ENCODE measurements around the gene SAMHD1. TPM values are rescaled to one million over a fixed set of nuclear protein-coding genes. Genes with fewer than 3 reads are reported as not detected.
"Not testable (repeated sequence)": the region's sequence is repeated elsewhere in the genome, so short reads cannot be mapped to it uniquely, and the experiment has no call there.

SAMHD1 gene
- polyA plus RNA-seq, 1 donor from 2014 or later = 22.2 TPM

- H3K4me3 ChIP-seq (ENCODE audit: low read length) = no peak overlapping the region
- no peaks in the 10 kb centered on the region for H3F3A ChIP-seq (ENCODE audit: insufficient read depth, low read length, poor library complexity, severe bottlenecking)
- H3K36me3 ChIP-seq (ENCODE audit: insufficient read depth, low read length) = no peaks in the 10 kb centered on the region
- H3K4me2 ChIP-seq (ENCODE audit: low read length) = no peak overlapping the region
- H4K20me1 ChIP-seq (ENCODE audit: insufficient read depth) = no peaks in the 10 kb centered on the region
- no peak overlapping the region for H3K9ac ChIP-seq (ENCODE audit: low read length)
- no peak overlapping the region for H3K27ac ChIP-seq (ENCODE audit: low read length)
- no peaks in the 10 kb centered on the region for H3K9me2 ChIP-seq (ENCODE audit: insufficient read depth, low read length)
- no peaks in the 10 kb centered on the region for H3K27me3 ChIP-seq (ENCODE audit: insufficient read depth, low read depth, low read length)
- TF ChIP-seq SMC3 (conservative IDR thresholded peaks at IDR 0.05; ENCODE audit: poor library complexity) (no peak), REST (IDR thresholded peaks at IDR 0.05; ENCODE audit: borderline replicate concordance) (no peak), MXI1 (conservative IDR thresholded peaks at IDR 0.05; ENCODE audit: poor library complexity, severe bottlenecking) (no peak), EZH2 (IDR thresholded peaks at IDR 0.05; ENCODE audit: borderline replicate concordance, insufficient read depth, low read length, poor library complexity, severe bottlenecking) (no peak), EP300 (conservative IDR thresholded peaks at IDR 0.05; ENCODE audit: poor library complexity, severe bottlenecking) (no peak), RAD21 (conservative IDR thresholded peaks at IDR 0.05) (no peak), CTCF (IDR thresholded peaks at IDR 0.05; ENCODE audit: poor library complexity, severe bottlenecking) (no peak), POLR2AphosphoS5 (IDR thresholded peaks at IDR 0.05) (no peak)
- no peaks in the 10 kb centered on the region for H3K79me2 ChIP-seq (replicated peaks; ENCODE audit: insufficient read depth, low read length)
- no peaks in the 10 kb centered on the region for H3K9me3 ChIP-seq (ENCODE audit: low read length)
- no peak overlapping the region for H2AFZ ChIP-seq (ENCODE audit: low read depth, low read length)
These were observed 14.1 kb downstream of the SAMHD1 start for GRCh38 chr20:36937402-36937770.

GRCh38 chr20:36936761-36937401 lies 14.6 kb downstream of the SAMHD1 start:
- not testable (repeated sequence) for H3K27me3 ChIP-seq (ENCODE audit: insufficient read depth, low read depth, low read length); H3K27ac ChIP-seq (ENCODE audit: low read length); H3K4me3 ChIP-seq (ENCODE audit: low read length); H3K36me3 ChIP-seq (ENCODE audit: insufficient read depth, low read length); H3K9me3 ChIP-seq (ENCODE audit: low read length); H3F3A ChIP-seq (ENCODE audit: insufficient read depth, low read length, poor library complexity, severe bottlenecking); H4K20me1 ChIP-seq (ENCODE audit: insufficient read depth); H3K4me2 ChIP-seq (ENCODE audit: low read length); H3K79me2 ChIP-seq (replicated peaks; ENCODE audit: insufficient read depth, low read length); H3K9ac ChIP-seq (ENCODE audit: low read length); H3K9me2 ChIP-seq (ENCODE audit: insufficient read depth, low read length); H2AFZ ChIP-seq (ENCODE audit: low read depth, low read length)

- Histone ChIP-seq H4K20me1 (ENCODE audit: insufficient read depth) (no peaks in the 10 kb centered on the region), H3K36me3 (ENCODE audit: insufficient read depth, low read length) (no peaks in the 10 kb centered on the region), H3K9me2 (ENCODE audit: insufficient read depth, low read length) (no peaks in the 10 kb centered on the region), H2AFZ (ENCODE audit: low read depth, low read length) (no peak overlapping the region), H3K9ac (ENCODE audit: low read length) (no peak overlapping the region), H3K9me3 (ENCODE audit: low read length) (no peaks in the 10 kb centered on the region), H3K79me2 (replicated peaks; ENCODE audit: insufficient read depth, low read length) (no peaks in the 10 kb centered on the region), H3K4me2 (ENCODE audit: low read length) (no peak overlapping the region), H3K27ac (ENCODE audit: low read length) (no peak overlapping the region), H3K4me3 (ENCODE audit: low read length) (no peak overlapping the region), H3F3A (ENCODE audit: insufficient read depth, low read length, poor library complexity, severe bottlenecking) (no peaks in the 10 kb centered on the region), H3K27me3 (ENCODE audit: insufficient read depth, low read depth, low read length) (no peaks in the 10 kb centered on the region)
- no peak for TF ChIP-seq SMC3 (conservative IDR thresholded peaks at IDR 0.05; ENCODE audit: poor library complexity)
- TF ChIP-seq CTCF (IDR thresholded peaks at IDR 0.05; ENCODE audit: poor library complexity, severe bottlenecking) = no peak
- no peak for TF ChIP-seq TAF1 (IDR thresholded peaks at IDR 0.05; ENCODE audit: low read depth)
- TF ChIP-seq RAD21 (conservative IDR thresholded peaks at IDR 0.05) = no peak
- TF ChIP-seq MXI1 (conservative IDR thresholded peaks at IDR 0.05; ENCODE audit: poor library complexity, severe bottlenecking) = no peak
- TF ChIP-seq REST (IDR thresholded peaks at IDR 0.05; ENCODE audit: borderline replicate concordance) = no peak
- no peak for TF ChIP-seq EP300 (conservative IDR thresholded peaks at IDR 0.05; ENCODE audit: poor library complexity, severe bottlenecking)
- TF ChIP-seq POLR2AphosphoS5 (IDR thresholded peaks at IDR 0.05) = no peak
- TF ChIP-seq EZH2 (IDR thresholded peaks at IDR 0.05; ENCODE audit: borderline replicate concordance, insufficient read depth, low read length, poor library complexity, severe bottlenecking) = no peak
These were observed 15.2 kb downstream of the SAMHD1 start for GRCh38 chr20:36936341-36936740.
